B cell (primary cell): ENCODE measurements around the gene ANXA4. TPM values are rescaled to one million over a fixed set of nuclear protein-coding genes. Genes with fewer than 3 reads are reported as not detected.

Source experiments
- ATAC-seq: fragments of 200-7000 bp; cut with Tn5 transposase; one replicate; pipeline ENCODE4 v1.10.0; 2021; ENCODE audit warnings: low read depth, mild to moderate bottlenecking, moderate number of reproducible peaks, moderate library complexity
- CTCF ChIA-PET: fragments of 350-600 bp; sonication (Branson Sonifier 250); formaldehyde crosslinking; loops from one replicate; lab custom pipeline; 2021; ENCODE audit warnings: antibody characterized with exemption, inconsistent platforms; lab: Charles Lee
- POLR2A ChIA-PET: fragments of 350-600 bp; sonication (Branson Sonifier 250); formaldehyde crosslinking; loops from one replicate; lab custom pipeline; 2021; ENCODE audit warnings: antibody characterized with exemption; lab: Charles Lee
- DNase-seq: peaks from one replicate; pipeline ENCODE4 v3.0.0; 2013
- H2AFZ ChIP-seq: 2 replicates; pipeline ENCODE4 v1.6.1; 2012; ENCODE audit warnings: mild to moderate bottlenecking, low read depth, low read length; ENCODE audit not compliant: insufficient read depth, poor library complexity, severe bottlenecking
- H3K27ac ChIP-seq, 2 donors: 1 replicate in 1 of 2; 2 replicates in 1 of 2; pipeline ENCODE4 v1.5.1; 2012 to 2013; ENCODE audit warnings: low read length in 2 of 2, mild to moderate bottlenecking in 2 of 2, moderate library complexity in 1 of 2
- H3K27me3 ChIP-seq, 4 experiments: fragments of 200-600 bp in 1 of 4; sonication (generic) in 1 of 4; replicated peaks in 1 of 4; 1 replicate in 2 of 4; 2 replicates in 2 of 4; pipeline versions ENCODE4 v1.6.1 to v1.7.0; 2013 to 2016; ENCODE audit warnings: low read length in 3 of 4, mild to moderate bottlenecking in 2 of 4, mixed read lengths in 1 of 4, moderate library complexity in 1 of 4; ENCODE audit not compliant: insufficient read depth in 4 of 4, control insufficient read depth in 3 of 4; ENCODE audit errors: control extremely low read depth in 1 of 4
- H3K36me3 ChIP-seq, 2 experiments: replicated peaks in 1 of 2; 1 replicate in 1 of 2; 2 replicates in 1 of 2; pipeline versions ENCODE4 v1.6.1 to v1.7.1; 2013; ENCODE audit warnings: low read length in 1 of 2; ENCODE audit not compliant: insufficient read depth in 2 of 2, control insufficient read depth in 1 of 2; ENCODE audit errors: control extremely low read depth in 1 of 2, extremely low read depth in 1 of 2
- H3K4me1 ChIP-seq, 2 donors: fragments of 200-600 bp in 1 of 2; sonication (generic) in 1 of 2; 1 replicate in 1 of 2; 2 replicates in 1 of 2; pipeline versions ENCODE4 v1.5.1 to v1.6.1; 2013 to 2017; ENCODE audit warnings: low read length in 2 of 2; ENCODE audit not compliant: control insufficient read depth in 2 of 2, insufficient read depth in 2 of 2
- H3K4me2 ChIP-seq: replicated peaks from 2 replicates; pipeline ENCODE3; 2012; ENCODE audit warnings: mild to moderate bottlenecking, low read depth, low read length; ENCODE audit not compliant: poor library complexity, severe bottlenecking
- H3K4me3 ChIP-seq, 5 experiments: fragments of 200-600 bp in 1 of 5; sonication (generic) in 1 of 5; 1 replicate in 3 of 5; 2 replicates in 2 of 5; pipeline versions ENCODE4 v1.5.1 to v1.7.0; 2011 to 2016; ENCODE audit warnings: low read length in 4 of 5, mild to moderate bottlenecking in 4 of 5, low read depth in 2 of 5, control low read depth in 1 of 5, moderate library complexity in 1 of 5; ENCODE audit not compliant: insufficient read depth in 1 of 5; ENCODE audit errors: control extremely low read depth in 1 of 5, extremely low read depth in 1 of 5
- H3K79me2 ChIP-seq: fragments of 200-600 bp; sonication (generic); one replicate; pipeline ENCODE4 v1.6.0; 2016; ENCODE audit warnings: low read length; ENCODE audit not compliant: control insufficient read depth, insufficient read depth
- H3K9ac ChIP-seq: fragments of 200-600 bp; sonication (generic); 2 replicates; pipeline ENCODE4 v1.6.1; 2017; ENCODE audit warnings: mild to moderate bottlenecking, low read length, moderate library complexity
- H3K9me3 ChIP-seq, 3 donors: one replicate each; pipeline versions ENCODE4 v1.6.1 to v1.7.1; 2013; ENCODE audit warnings: low read length in 2 of 3; ENCODE audit not compliant: control insufficient read depth in 2 of 3, insufficient read depth in 1 of 3; ENCODE audit errors: control extremely low read depth in 1 of 3
- H4K20me1 ChIP-seq: 2 replicates; pipeline ENCODE4 v1.6.0; 2012; ENCODE audit warnings: mild to moderate bottlenecking, low read length; ENCODE audit not compliant: insufficient read depth, control insufficient read depth, poor library complexity, severe bottlenecking
- H3K27ac Mint-ChIP-seq: one replicate; pipeline ENCODE4 v1.8.0; 2021; ENCODE audit warnings: mixed read lengths
- H3K27me3 Mint-ChIP-seq: one replicate; pipeline ENCODE4 v1.8.0; 2021; ENCODE audit warnings: mixed read lengths
- H3K4me1 Mint-ChIP-seq: one replicate; pipeline ENCODE4 v1.8.0; 2021; ENCODE audit warnings: mixed read lengths
- H3K4me3 Mint-ChIP-seq: one replicate; pipeline ENCODE4 v1.8.0; 2021; ENCODE audit warnings: mixed read lengths
- H3K9me3 Mint-ChIP-seq: one replicate; pipeline ENCODE4 v1.8.0; 2022; ENCODE audit warnings: mixed read lengths; ENCODE audit not compliant: insufficient read depth
- EZH2 ChIP-seq: IDR thresholded peaks from 2 replicates; pipeline ENCODE4 v1.6.1; 2012; ENCODE audit warnings: borderline replicate concordance, low read depth, mild to moderate bottlenecking, moderate library complexity, low read length; ENCODE audit not compliant: insufficient read depth, poor library complexity, severe bottlenecking
- WGBS: methylation state at CpG from one replicate; pipeline ENCODE4 v1.1.5; 2013; ENCODE audit warnings: missing lambda C conversion rate; ENCODE audit not compliant: insufficient coverage; 5-methylcytosine and 5-hydroxymethylcytosine counted together
- intact Hi-C: fragments of 100-400 bp; cut with micrococcal nuclease; formaldehyde crosslinking; loops from one replicate; pipeline ENCODE4 v1.10.0; 2022
- polyA plus RNA-seq: library from polyadenylated mRNA; depleted of rRNA; stranded (reverse); fragments of >200 nt; gene quantifications from 2 replicates; pipeline ENCODE4 v1.2.3, GENCODE V29; 2012
- total RNA-seq, 2 donors: library from RNA; stranded (reverse); fragments of 120-200 nt in 1 of 2; gene quantifications; 1 replicate in 1 of 2; 2 replicates in 1 of 2; pipeline versions ENCODE4 v1.2.3 to v1.2.4, GENCODE V29; 2013 to 2022
- TF ChIP-seq, protein P1 (sequence below): fragments of 200-600 bp; IDR thresholded peaks from one replicate; pipeline ENCODE4 v1.8.0; 2022; ENCODE audit warnings: antibody characterized with exemption, mild to moderate bottlenecking

Gene ANXA4
- total and polyA plus RNA-seq, 2 donors (not counting 1 experiment from before 2014, with no cell fraction given): 28.4 to 61.7 TPM

DNA sequence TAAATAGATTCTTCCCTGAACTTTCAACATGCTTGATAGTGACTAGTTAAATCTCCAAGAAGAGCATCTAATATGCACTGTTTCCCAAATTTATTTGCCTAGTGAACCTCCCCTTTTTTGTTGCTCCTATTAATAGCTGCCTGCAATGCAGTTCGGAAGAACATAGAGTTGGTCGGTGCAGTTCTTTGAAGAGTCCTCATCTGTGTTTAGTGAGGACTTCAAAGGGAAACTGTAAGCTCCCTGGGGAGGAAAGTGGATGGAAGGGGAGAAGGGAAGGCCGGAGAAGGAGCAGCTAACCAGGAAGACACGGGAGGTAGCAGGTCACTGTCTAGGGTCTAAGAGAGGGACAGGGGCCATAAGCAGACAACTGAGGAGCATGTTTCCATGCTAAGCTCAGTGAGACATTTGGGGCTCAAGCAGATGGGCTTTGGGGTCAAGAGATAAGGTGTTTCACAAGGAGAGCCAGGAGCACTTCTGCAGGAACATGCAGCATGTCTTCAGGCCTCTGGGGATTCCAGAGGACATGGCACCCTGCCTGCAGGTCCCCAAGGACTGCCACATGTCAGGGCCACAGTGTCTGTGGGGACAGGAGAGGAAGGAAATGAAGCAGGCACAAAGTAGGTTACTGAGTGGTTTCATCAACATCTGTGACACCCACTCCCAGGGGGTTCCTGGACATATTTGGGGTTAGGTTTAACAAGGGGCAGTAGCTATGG is 48.7 kb upstream of the ANXA4 start:
- peak overlapping the region; percentile 2 for H3K27ac Mint-ChIP-seq
- H3K4me1 Mint-ChIP-seq: peaks cover 35% of the 10 kb centered on the region
- H3K9me3 Mint-ChIP-seq: peaks cover 2% of the 10 kb centered on the region
- ATAC-seq (peak; percentile 97), DNase-seq (peak; percentile 81)
- Histone ChIP-seq H3K9ac (peak overlapping the region; percentile 59), H3K27me3 (peaks cover 0 to 47% (median 27%) of the 10 kb centered on the region in 4 experiments), H3K36me3 (no peaks in the 10 kb centered on the region), H3K9me3 (no peaks in the 10 kb centered on the region), H3K4me1 (peaks cover 29 to 30% of the 10 kb centered on the region in 2 donors), H3K27ac (peak overlapping the region in 1 of 2 donors; percentile 73), H3K79me2 (no peaks in the 10 kb centered on the region), H2AFZ (no peak overlapping the region), H3K4me3 (peak overlapping the region in 2 of 5 experiments; percentile 16 to 45), H4K20me1 (no peaks in the 10 kb centered on the region), H3K4me2 (peak overlapping the region; percentile 80)
- intact Hi-C loops: loop anchor here (1.0 kb wide), 2 partner anchors 45 to 49 kb away; no protein-coding TSS in a partner anchor
- CTCF ChIA-PET: interaction anchor here (0.6 to 1.5 kb wide), 3 partner anchors 31 to 332 kb away, joined by 3 to 10 read pairs (median 4); no protein-coding TSS in a partner anchor
- H3K4me3 Mint-ChIP-seq: peak overlapping the region; percentile 68
- WGBS: 3% methylated on average over 3 of the region's 4 CpGs
- POLR2A ChIA-PET: interaction anchor here (1.2 kb wide), 1 partner anchor 49 kb away, joined by 3 read pairs; no protein-coding TSS in a partner anchor
- H3K27me3 Mint-ChIP-seq: peaks cover 47% of the 10 kb centered on the region
- TF ChIP-seq, protein P1, sequence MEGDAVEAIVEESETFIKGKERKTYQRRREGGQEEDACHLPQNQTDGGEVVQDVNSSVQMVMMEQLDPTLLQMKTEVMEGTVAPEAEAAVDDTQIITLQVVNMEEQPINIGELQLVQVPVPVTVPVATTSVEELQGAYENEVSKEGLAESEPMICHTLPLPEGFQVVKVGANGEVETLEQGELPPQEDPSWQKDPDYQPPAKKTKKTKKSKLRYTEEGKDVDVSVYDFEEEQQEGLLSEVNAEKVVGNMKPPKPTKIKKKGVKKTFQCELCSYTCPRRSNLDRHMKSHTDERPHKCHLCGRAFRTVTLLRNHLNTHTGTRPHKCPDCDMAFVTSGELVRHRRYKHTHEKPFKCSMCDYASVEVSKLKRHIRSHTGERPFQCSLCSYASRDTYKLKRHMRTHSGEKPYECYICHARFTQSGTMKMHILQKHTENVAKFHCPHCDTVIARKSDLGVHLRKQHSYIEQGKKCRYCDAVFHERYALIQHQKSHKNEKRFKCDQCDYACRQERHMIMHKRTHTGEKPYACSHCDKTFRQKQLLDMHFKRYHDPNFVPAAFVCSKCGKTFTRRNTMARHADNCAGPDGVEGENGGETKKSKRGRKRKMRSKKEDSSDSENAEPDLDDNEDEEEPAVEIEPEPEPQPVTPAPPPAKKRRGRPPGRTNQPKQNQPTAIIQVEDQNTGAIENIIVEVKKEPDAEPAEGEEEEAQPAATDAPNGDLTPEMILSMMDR: no peak
- TF ChIP-seq EZH2: no peak
